ENCODE measurements around the gene TCF19.
"Not testable (repeated sequence)": the region's sequence is repeated elsewhere in the genome, so short reads cannot be mapped to it uniquely, and the experiment has no call there.

TCF19 gene

GRCh38 chr6:31179896-31180295, 21.5 kb downstream of the TCF19 start:
- no peak for DNase-seq (ENCODE audit: low read depth, low spot score)

- DNase-seq (ENCODE audit: low read depth, low spot score) = peak; percentile 67
Observed at GRCh38 chr6:31180500-31180899, 22.1 kb downstream of the TCF19 start.

GRCh38 chr6:31183287-31183686, 24.9 kb downstream of the TCF19 start:
- DNase-seq (ENCODE audit: low read depth, low spot score) = not testable (repeated sequence)

GRCh38 chr6:31183859-31184258, 25.5 kb downstream of the TCF19 start:
- DNase-seq (ENCODE audit: low read depth, low spot score) = not testable (repeated sequence)

GRCh38 chr6:31185695-31186051, 27.3 kb downstream of the TCF19 start:
- not testable (repeated sequence) for DNase-seq (ENCODE audit: low read depth, low spot score)

GRCh38 chr6:31186052-31186734, 27.8 kb downstream of the TCF19 start:
- DNase-seq (ENCODE audit: low read depth, low spot score) = no peak

- DNase-seq (ENCODE audit: low read depth, low spot score) = no peak
Observed at GRCh38 chr6:31187780-31188194, 29.4 kb downstream of the TCF19 start.

- DNase-seq (ENCODE audit: low read depth, low spot score) = not testable (repeated sequence)
Observed at GRCh38 chr6:31189223-31189622, 30.8 kb downstream of the TCF19 start.

GRCh38 chr6:31190488-31190887, 32.1 kb downstream of the TCF19 start:
- no peak for DNase-seq (ENCODE audit: low read depth, low spot score)

GRCh38 chr6:31192431-31193105, 34.2 kb downstream of the TCF19 start:
- DNase-seq (ENCODE audit: low read depth, low spot score) = peak; percentile 85

- DNase-seq (ENCODE audit: low read depth, low spot score) = no peak
Observed at GRCh38 chr6:31193206-31193605, 34.8 kb downstream of the TCF19 start.

GRCh38 chr6:31194061-31194834, 35.9 kb downstream of the TCF19 start:
- no peak for DNase-seq (ENCODE audit: low read depth, low spot score)

GRCh38 chr6:31195308-31195979, 37.1 kb downstream of the TCF19 start:
- not testable (repeated sequence) for DNase-seq (ENCODE audit: low read depth, low spot score)

- DNase-seq (ENCODE audit: low read depth, low spot score) = not testable (repeated sequence)
Observed at GRCh38 chr6:31196251-31197022, 38.0 kb downstream of the TCF19 start.

GRCh38 chr6:31197559-31198305, 39.3 kb downstream of the TCF19 start:
- DNase-seq (ENCODE audit: low read depth, low spot score) = peak; percentile 90

GRCh38 chr6:31199105-31199452, 40.7 kb downstream of the TCF19 start:
- not testable (repeated sequence) for DNase-seq (ENCODE audit: low read depth, low spot score)

GRCh38 chr6:31202259-31203166, 44.1 kb downstream of the TCF19 start:
- no peak for DNase-seq (ENCODE audit: low read depth, low spot score)

GRCh38 chr6:31203345-31203979, 45.1 kb downstream of the TCF19 start:
- no peak for DNase-seq (ENCODE audit: low read depth, low spot score)

- no peak for DNase-seq (ENCODE audit: low read depth, low spot score)
Observed at GRCh38 chr6:31204751-31205145, 46.4 kb downstream of the TCF19 start.
